ENCODE results near the gene MORC3. TPM values are rescaled to one million over a fixed set of nuclear protein-coding genes. Genes with fewer than 3 reads are reported as not detected.
A peak's percentile ranks its signal among the peaks of the same experiment; 100 is the strongest.
"Not testable (repeated sequence)": the region's sequence is repeated elsewhere in the genome, so short reads cannot be mapped to it uniquely, and the experiment has no call there.

Gene MORC3
- total and polyA plus RNA-seq, 9 of the 15 experiments (the other 6 are each of a cell fraction or from before 2014, with no cell fraction given) = 12.7 to 53.7 (median 36.0) TPM

DNA sequence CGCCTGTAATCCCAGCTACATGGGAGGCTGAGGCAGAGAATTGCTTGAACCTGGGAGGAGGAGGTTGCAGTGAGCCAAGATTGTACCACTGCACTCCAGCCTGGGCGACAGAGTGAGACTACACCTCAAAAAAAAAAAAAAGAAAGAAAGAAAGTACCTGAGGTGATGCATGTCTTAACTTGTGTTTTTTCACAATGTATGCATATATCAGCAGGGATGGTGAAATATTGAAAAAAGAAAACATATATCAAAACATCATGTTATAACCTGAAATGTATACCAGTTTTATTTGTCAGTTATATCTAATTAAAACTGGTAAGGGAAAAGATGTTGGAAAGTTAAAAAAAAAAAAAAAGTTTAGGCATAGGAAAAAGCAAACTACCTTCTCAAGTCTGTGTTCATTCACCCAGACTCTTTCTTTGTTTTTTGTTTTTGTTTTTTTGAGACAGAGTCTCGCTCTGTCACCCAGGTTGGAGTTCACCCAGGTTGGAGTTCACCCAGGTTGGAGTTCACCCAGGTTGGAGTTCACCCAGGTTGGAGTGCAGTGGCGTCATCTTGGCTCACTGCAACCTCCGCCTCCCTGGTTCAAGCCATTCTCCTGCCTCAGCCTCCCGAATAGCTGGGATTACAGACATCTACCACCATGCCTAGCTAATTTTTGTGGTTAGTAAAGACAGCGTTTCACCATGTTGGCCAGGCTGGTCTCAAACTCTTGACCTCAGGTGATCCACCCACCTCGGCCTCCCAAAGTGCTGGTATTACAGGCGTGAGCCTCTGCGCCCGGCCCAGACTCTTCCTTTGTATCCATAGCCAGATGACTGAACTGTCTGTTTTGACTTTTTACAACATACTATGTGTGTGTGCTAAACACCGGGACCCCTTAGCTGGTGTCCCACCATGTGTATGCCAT lies 49.0 kb upstream of the MORC3 start:
- ATAC-seq; H3K27ac ChIP-seq (ENCODE audit: extremely low read depth, low read depth, low read length); H3K9me1 ChIP-seq (ENCODE audit: control insufficient read depth, insufficient read depth, low read length); H3K4me2 ChIP-seq (ENCODE audit: insufficient read depth, low read length); in situ Hi-C loops (cut with MboI); BruUV-seq (replicated peaks); H3K36me3 ChIP-seq (ENCODE audit: control insufficient read depth, insufficient read depth, low read length); H3K9ac ChIP-seq (ENCODE audit: insufficient read depth in 1 of 2, low read depth in 2 of 2, low read length in 2 of 2); H3K4me3 ChIP-seq; FAIRE-seq; H3K9me3 ChIP-seq (replicated peaks; ENCODE audit: control insufficient read depth, insufficient read depth, low read depth, low read length); H3K79me2 ChIP-seq (ENCODE audit: control insufficient read depth, insufficient read depth, low read length); H2AFZ ChIP-seq (ENCODE audit: low read depth, low read length); DNase-seq (ENCODE audit: extremely low read depth in 1 of 4, low spot score in 3 of 4); POLR2A ChIA-PET; H3K4me1 ChIP-seq (replicated peaks in 1 of 2; ENCODE audit: control insufficient read depth in 2 of 2, insufficient read depth in 2 of 2, low read length in 2 of 2); H4K20me1 ChIP-seq (replicated peaks; ENCODE audit: control insufficient read depth, insufficient read depth, low read length); CTCF ChIA-PET (ENCODE audit: low intra/inter-chr PET ratio); intact Hi-C loops (cut with micrococcal nuclease): not testable (repeated sequence)
- H3K27me3 ChIP-seq (ENCODE audit: control insufficient read depth in 2 of 2, insufficient read depth in 2 of 2, low read length in 2 of 2) = peaks cover 16 to 30% of the 10 kb centered on the region in 2 experiments
- WGBS (ENCODE audit: insufficient coverage, low coverage, missing lambda C conversion rate) = 11% methylated on average over 12 of the region's 12 CpGs

DNA sequence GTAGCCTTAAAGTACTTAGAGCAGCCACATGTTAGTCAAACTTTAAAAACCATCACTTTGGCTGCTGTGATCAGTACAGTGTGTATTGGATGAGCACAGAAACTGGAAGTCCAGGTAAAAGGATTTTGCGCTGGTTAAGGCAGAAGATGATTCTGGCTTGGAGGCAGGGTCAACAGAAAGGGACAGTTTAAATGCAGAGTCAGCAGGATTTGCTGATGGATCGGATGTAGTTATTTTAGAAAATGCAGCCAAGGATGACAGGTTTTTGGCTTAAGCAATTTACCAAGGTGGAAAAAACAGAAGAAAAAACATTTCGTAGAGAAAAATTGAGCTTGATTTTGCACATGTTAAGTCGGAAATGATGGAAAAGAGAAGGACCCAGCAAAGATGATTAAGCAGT lies 45.9 kb upstream of the MORC3 start:
- no peak for DNase-seq (ENCODE audit: extremely low read depth in 1 of 4, low spot score in 3 of 4)
- in situ Hi-C loops (cut with MboI) = no loop called here
- FAIRE-seq = peak; percentile 40
- no peak overlapping the region for H3K27ac ChIP-seq (ENCODE audit: extremely low read depth, low read depth, low read length)
- no peak for ATAC-seq
- ChIA-PET CTCF (ENCODE audit: low intra/inter-chr PET ratio) (no interaction called here), POLR2A (interaction anchor here (0.6 to 0.7 kb wide), 3 partner anchors 33 to 1433 kb away, joined by 3 to 4 read pairs (median 3); no protein-coding TSS in a partner anchor)
- no peaks in the 10 kb centered on the region for H3K9me3 ChIP-seq (replicated peaks; ENCODE audit: control insufficient read depth, insufficient read depth, low read depth, low read length)
- peaks cover 30 to 54% of the 10 kb centered on the region in 2 experiments for H3K27me3 ChIP-seq (ENCODE audit: control insufficient read depth in 2 of 2, insufficient read depth in 2 of 2, low read length in 2 of 2)
- no peaks in the 10 kb centered on the region for H3K36me3 ChIP-seq (ENCODE audit: control insufficient read depth, insufficient read depth, low read length)
- BruUV-seq (replicated peaks) = no TSS peak
- 8% methylated on average over 4 of the region's 4 CpGs for WGBS (ENCODE audit: insufficient coverage, low coverage, missing lambda C conversion rate)
- H3K4me3 ChIP-seq = no peak overlapping the region
- no peak overlapping the region for H2AFZ ChIP-seq (ENCODE audit: low read depth, low read length)
- H3K4me1 ChIP-seq (replicated peaks in 1 of 2; ENCODE audit: control insufficient read depth in 2 of 2, insufficient read depth in 2 of 2, low read length in 2 of 2) = peaks cover 0 to 5% of the 10 kb centered on the region in 2 experiments; a peak in 1 of 5 replicates
- intact Hi-C loops (cut with micrococcal nuclease) = no loop called here
- H4K20me1 ChIP-seq (replicated peaks; ENCODE audit: control insufficient read depth, insufficient read depth, low read length) = peaks cover under 1% of the 10 kb centered on the region; the same call in 1 of the 2 replicates
- no peak overlapping the region for H3K9ac ChIP-seq (ENCODE audit: insufficient read depth in 1 of 2, low read depth in 2 of 2, low read length in 2 of 2)
- H3K9me1 ChIP-seq (ENCODE audit: control insufficient read depth, insufficient read depth, low read length) = no peaks in the 10 kb centered on the region
- no peaks in the 10 kb centered on the region for H3K79me2 ChIP-seq (ENCODE audit: control insufficient read depth, insufficient read depth, low read length)
- H3K4me2 ChIP-seq (ENCODE audit: insufficient read depth, low read length) = no peak overlapping the region
- TF ChIP-seq TOE1 (IDR thresholded peaks at IDR 0.05; ENCODE audit: borderline replicate concordance) (no peak), TOE1 (CRISPR knock-in tag; IDR thresholded peaks at IDR 0.05; ENCODE audit: borderline replicate concordance, low read depth) (no peak), ZNF316 (IDR thresholded peaks at IDR 0.05) (peak; percentile 98), MAFG (tag; conservative IDR thresholded peaks at IDR 0.05) (peak; percentile 97), SRSF7 (optimal IDR thresholded peaks at IDR 0.05; ENCODE audit: low read depth, low read length) (no peak), ZNF644 (tag; IDR thresholded peaks at IDR 0.05; ENCODE audit: low read depth) (no peak), E2F3 (CRISPR knock-in tag; IDR thresholded peaks at IDR 0.05) (no peak), MAFF (IDR thresholded peaks at IDR 0.05; ENCODE audit: low read length) (peak; percentile 98), CBX1 (IDR thresholded peaks at IDR 0.05; ENCODE audit: low read depth) (no peak), MAFK (IDR thresholded peaks at IDR 0.05; ENCODE audit: low read length) (peak; percentile 97)
- TF ChIP-seq, protein P1, sequence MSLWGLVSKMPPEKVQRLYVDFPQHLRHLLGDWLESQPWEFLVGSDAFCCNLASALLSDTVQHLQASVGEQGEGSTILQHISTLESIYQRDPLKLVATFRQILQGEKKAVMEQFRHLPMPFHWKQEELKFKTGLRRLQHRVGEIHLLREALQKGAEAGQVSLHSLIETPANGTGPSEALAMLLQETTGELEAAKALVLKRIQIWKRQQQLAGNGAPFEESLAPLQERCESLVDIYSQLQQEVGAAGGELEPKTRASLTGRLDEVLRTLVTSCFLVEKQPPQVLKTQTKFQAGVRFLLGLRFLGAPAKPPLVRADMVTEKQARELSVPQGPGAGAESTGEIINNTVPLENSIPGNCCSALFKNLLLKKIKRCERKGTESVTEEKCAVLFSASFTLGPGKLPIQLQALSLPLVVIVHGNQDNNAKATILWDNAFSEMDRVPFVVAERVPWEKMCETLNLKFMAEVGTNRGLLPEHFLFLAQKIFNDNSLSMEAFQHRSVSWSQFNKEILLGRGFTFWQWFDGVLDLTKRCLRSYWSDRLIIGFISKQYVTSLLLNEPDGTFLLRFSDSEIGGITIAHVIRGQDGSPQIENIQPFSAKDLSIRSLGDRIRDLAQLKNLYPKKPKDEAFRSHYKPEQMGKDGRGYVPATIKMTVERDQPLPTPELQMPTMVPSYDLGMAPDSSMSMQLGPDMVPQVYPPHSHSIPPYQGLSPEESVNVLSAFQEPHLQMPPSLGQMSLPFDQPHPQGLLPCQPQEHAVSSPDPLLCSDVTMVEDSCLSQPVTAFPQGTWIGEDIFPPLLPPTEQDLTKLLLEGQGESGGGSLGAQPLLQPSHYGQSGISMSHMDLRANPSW (CRISPR knock-in tag; IDR thresholded peaks at IDR 0.05) = no peak
- TF ChIP-seq, protein P2, sequence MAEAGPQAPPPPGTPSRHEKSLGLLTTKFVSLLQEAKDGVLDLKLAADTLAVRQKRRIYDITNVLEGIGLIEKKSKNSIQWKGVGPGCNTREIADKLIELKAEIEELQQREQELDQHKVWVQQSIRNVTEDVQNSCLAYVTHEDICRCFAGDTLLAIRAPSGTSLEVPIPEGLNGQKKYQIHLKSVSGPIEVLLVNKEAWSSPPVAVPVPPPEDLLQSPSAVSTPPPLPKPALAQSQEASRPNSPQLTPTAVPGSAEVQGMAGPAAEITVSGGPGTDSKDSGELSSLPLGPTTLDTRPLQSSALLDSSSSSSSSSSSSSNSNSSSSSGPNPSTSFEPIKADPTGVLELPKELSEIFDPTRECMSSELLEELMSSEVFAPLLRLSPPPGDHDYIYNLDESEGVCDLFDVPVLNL (CRISPR knock-in tag; IDR thresholded peaks at IDR 0.05; ENCODE audit: low read depth) = no peak
